Activated effector memory CD4-positive, alpha-beta T cell treated with anti-CD3 and anti-CD28 coated beads, Interleukin-2, amount 50 U/mL, for 16 hours (primary cell): ENCODE data around the gene BCL7B.

Source experiments
- DNase-seq: peaks from one replicate; pipeline ENCODE4 v3.0.0-alpha.2; 2020

The BCL7B gene

DNA sequence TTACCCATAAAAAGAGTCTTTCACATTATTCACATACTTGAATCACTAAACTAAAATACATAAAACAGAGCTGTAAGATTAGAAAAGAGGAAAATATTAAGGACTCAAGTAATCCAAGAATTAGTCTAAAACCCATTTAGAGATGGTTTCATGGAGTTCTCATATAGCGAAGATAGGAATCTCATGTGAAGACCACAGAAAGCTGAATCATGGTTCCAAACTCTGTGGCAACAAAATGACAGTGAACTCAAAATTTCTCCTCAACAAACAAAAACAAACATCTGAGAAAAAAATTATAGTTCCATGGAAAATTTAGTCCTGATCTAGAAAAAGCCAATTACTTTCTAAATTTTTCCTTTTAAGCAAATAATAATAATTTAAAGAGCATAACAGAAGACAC lies 70.0 kb downstream of the BCL7B start:
- no peak for DNase-seq
